ENCODE results near the gene KDM2B.
"Not testable (repeated sequence)": the region's sequence is repeated elsewhere in the genome, so short reads cannot be mapped to it uniquely, and the experiment has no call there.

The KDM2B gene

GRCh38 chr12:121507984-121508383 is 72.8 kb downstream of the KDM2B start:
- in situ Hi-C loops (cut with MboI; ENCODE audit: low sequenced_read_pairs) = no loop called here

GRCh38 chr12:121507245-121507644 is 73.6 kb downstream of the KDM2B start:
- in situ Hi-C loops (cut with MboI; ENCODE audit: low sequenced_read_pairs) = no loop called here

GRCh38 chr12:121505513-121505912 is 75.3 kb downstream of the KDM2B start:
- in situ Hi-C loops (cut with MboI; ENCODE audit: low sequenced_read_pairs) = no loop called here

DNA sequence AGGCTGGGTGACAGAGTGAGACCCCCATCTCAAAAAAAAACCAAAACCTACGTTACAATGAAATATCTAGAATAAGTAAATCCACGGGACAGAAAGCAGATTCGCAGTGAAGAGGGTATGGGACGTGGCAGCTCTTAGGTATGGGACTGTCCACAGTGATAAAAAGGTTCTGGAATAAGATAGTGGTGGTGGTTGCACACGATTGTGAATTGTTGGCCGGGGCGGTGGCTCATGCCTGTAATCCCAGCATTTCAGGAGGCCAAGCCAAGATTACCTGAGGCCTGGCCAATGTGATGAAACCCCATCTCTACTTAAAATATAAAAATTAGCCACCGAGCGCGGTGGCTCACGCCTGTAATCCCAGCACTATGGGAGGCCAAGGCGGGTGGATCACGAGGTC is 76.3 kb downstream of the KDM2B start:
- in situ Hi-C loops (cut with MboI; ENCODE audit: low sequenced_read_pairs) = no loop called here

DNA sequence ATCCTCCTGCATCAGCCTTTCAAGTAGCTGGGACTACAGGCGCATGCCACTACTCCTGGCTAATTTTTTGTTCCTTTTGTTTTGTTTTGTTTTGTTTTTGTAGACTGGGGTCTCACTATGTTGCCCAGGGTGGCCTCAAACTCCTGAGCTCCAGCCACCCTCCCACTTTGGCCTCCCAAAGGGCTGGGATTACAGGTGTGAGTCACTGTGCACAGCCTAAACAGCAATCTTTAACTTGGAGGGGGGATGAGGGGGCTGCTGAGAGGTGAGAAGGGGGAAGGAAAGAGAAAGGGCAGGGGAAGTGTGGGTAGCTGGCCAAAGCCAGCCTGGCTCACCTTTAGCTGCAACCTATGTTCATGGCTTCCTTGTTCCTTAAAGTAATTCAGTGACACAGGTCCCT is 77.4 kb downstream of the KDM2B start:
- in situ Hi-C loops (cut with MboI; ENCODE audit: low sequenced_read_pairs) = no loop called here

- in situ Hi-C loops (cut with MboI; ENCODE audit: low sequenced_read_pairs) = no loop called here
These were observed 78.9 kb downstream of the KDM2B start for GRCh38 chr12:121501946-121502345.

GRCh38 chr12:121499929-121500793 is 80.7 kb downstream of the KDM2B start:
- in situ Hi-C loops (cut with MboI; ENCODE audit: low sequenced_read_pairs) = loop anchor here (10.0 kb wide), 1 partner anchor 125 kb away; the partner anchor contains the start of gene ORAI1

DNA sequence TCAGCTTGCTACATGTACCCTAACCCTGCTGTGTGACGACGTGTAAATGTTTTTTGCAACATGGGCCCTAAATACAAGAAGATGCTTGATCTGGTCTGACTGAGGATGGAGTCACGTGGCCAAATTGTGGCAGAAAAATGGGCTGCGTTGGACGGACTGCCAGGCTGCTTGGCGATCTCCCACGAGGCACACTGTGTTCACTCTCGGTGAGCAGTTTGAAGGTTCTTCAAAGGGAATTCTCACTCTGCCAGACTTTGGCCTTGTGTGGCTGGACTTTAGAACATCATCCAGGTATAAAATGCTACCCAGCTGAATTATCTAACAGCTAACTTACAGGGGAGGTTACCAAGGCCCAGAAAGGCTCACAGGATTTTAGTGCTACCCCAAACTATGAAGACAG is 85.1 kb downstream of the KDM2B start:
- in situ Hi-C loops (cut with MboI; ENCODE audit: low sequenced_read_pairs) = loop anchor here (10.0 kb wide), 1 partner anchor 129 kb away; the partner anchor contains the start of gene ORAI1

GRCh38 chr12:121494093-121494787 is 86.6 kb downstream of the KDM2B start:
- in situ Hi-C loops (cut with MboI; ENCODE audit: low sequenced_read_pairs) = loop anchor here (10.0 kb wide), 1 partner anchor 131 kb away; the partner anchor contains the start of gene ORAI1

GRCh38 chr12:121490401-121491281 is 90.2 kb downstream of the KDM2B start:
- in situ Hi-C loops (cut with MboI; ENCODE audit: low sequenced_read_pairs) = loop anchor here (10.0 kb wide), 1 partner anchor 134 kb away; the partner anchor contains the start of gene ORAI1

DNA sequence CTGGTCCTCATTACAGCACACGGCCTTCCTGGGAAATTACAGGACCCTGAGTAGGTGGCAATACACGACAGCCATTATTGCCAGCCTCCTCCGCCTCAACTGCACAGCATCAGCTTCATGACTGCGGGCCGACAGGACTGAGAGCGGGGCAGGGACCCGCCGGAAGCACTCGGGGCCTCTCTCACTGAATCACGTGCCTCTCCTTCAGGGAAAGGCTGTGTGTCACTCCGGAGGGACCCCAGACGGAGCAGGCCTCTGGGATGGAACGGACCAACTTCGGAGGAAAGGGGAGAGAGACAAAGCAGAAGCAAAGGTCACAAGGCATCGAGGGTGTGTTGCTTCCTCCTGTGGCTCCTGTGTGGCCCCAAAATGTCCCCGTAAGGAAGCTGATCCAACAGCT is 90.9 kb downstream of the KDM2B start:
- in situ Hi-C loops (cut with MboI; ENCODE audit: low sequenced_read_pairs) = loop anchor here (10.0 kb wide), 1 partner anchor 135 kb away; the partner anchor contains the start of gene ORAI1

DNA sequence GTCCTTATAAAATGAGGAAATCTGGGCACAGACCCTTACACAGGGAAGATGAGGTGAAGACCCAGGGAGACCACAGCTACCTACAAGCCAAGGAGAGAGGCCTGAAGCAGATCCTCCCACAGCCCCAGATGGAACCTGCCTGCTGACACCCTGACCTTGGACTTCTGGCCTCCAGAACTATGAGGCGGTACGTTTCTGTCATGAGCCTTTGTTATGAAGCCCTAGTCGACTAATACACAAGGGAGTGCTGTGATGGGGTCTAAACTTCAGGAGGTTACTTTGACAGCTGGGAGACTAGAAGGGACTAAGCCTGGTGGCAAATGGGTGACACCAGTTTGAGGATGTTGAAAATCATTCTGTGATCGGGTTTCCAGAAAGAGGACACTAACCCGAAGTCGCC is 95.9 kb downstream of the KDM2B start:
- in situ Hi-C loops (cut with MboI; ENCODE audit: low sequenced_read_pairs) = no loop called here

GRCh38 chr12:121484564-121484963 is 96.3 kb downstream of the KDM2B start:
- in situ Hi-C loops (cut with MboI; ENCODE audit: low sequenced_read_pairs) = not testable (repeated sequence)

- in situ Hi-C loops (cut with MboI; ENCODE audit: low sequenced_read_pairs) = no loop called here
These were observed 96.9 kb downstream of the KDM2B start for GRCh38 chr12:121483949-121484348.

DNA sequence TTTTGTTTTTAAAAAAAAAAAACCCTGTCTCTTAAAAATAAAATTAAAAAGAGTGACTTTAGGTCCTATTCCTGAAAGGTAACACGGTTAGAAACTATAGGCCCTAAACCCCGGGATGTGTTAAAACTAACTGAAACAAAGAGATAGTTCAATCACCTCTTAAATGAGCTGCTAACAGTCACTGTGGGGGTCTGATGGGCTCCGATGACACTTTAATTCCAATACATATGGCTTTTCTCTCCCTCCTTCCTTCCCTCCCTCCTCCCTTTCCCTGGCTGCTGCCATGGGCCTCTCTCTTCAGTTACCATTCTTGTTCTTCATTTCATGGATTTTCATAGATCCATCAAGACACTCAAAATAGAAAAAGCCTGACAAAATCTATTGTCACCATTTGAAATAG is 104.3 kb downstream of the KDM2B start:
- in situ Hi-C loops (cut with MboI; ENCODE audit: low sequenced_read_pairs) = no loop called here

DNA sequence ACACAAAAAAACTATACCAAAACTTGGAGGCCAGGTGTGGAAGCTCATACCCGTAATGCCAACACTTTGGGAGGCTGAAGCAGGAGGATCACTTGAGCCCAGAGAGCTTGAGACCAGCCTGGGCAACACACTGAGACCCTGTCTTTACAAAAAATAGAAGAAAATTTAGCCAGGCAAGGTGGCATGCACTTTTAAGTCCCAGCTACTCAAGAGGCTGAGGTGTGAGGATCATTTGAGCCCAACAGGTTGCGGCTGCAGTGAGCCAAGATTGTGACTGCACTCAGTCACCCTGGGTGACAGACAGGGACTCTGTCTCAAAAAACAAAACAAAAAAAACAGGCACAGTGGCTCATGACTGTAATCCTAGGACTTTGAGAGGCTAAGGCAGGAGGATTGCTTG is 105.5 kb downstream of the KDM2B start:
- in situ Hi-C loops (cut with MboI; ENCODE audit: low sequenced_read_pairs) = no loop called here

GRCh38 chr12:121472150-121472905 is 108.5 kb downstream of the KDM2B start:
- in situ Hi-C loops (cut with MboI; ENCODE audit: low sequenced_read_pairs) = no loop called here

DNA sequence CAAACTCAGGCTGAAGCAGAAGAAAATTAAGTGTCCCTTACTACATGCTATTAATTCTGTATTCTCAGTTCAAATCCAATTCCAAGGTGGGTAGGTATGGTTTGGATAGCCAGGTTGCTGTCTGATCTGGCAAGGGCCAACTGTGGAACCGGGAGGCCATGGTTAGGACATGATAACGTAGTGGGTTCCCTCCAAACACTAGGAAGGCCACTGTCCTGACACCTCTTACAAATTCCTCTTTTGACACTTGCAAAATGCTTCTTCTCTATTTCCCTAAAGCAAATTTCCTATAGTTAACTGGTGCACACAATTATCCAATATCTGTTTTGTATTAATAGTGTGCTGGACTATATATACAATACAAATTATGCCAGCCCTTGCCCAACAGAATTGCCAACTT is 110.1 kb downstream of the KDM2B start:
- in situ Hi-C loops (cut with MboI; ENCODE audit: low sequenced_read_pairs) = no loop called here

GRCh38 chr12:121468499-121468801 is 112.4 kb downstream of the KDM2B start:
- in situ Hi-C loops (cut with MboI; ENCODE audit: low sequenced_read_pairs) = no loop called here
